Spleen (tissue), 11 donors: ENCODE data around the gene DTNBP1. TPM values are rescaled to one million over a fixed set of nuclear protein-coding genes. Genes with fewer than 3 reads are reported as not detected.

Experiments
- DNase-seq: peaks from one replicate; pipeline ENCODE4 v3.0.0-alpha.2; 2020
- H3K27ac ChIP-seq, 8 donors: fragments of 200-600 bp; sonication (generic) in 7 of 8; 1 replicate in 4 of 8; 2 replicates in 4 of 8; pipeline versions ENCODE4 v1.5.0 to v1.8.0; 2016 to 2021; ENCODE audit warnings: inconsistent platforms in 4 of 8, mild to moderate bottlenecking in 4 of 8, moderate library complexity in 1 of 8
- H3K27me3 ChIP-seq, 7 donors: fragments of 200-600 bp; sonication (generic) in 6 of 7; replicated peaks in 1 of 7; 1 replicate in 4 of 7; 2 replicates in 3 of 7; pipeline versions ENCODE4 v1.5.0 to v1.8.0; 2016 to 2021; ENCODE audit warnings: inconsistent platforms in 3 of 7, mild to moderate bottlenecking in 1 of 7
- H3K36me3 ChIP-seq, 6 donors: fragments of 200-600 bp; sonication (generic) in 5 of 6; 1 replicate in 4 of 6; 2 replicates in 2 of 6; pipeline versions ENCODE4 v1.5.0 to v1.8.0; 2016 to 2021; ENCODE audit warnings: inconsistent platforms in 2 of 6
- H3K4me1 ChIP-seq, 6 donors: fragments of 200-600 bp; sonication (generic) in 5 of 6; 1 replicate in 3 of 6; 2 replicates in 3 of 6; pipeline versions ENCODE4 v1.5.0 to v1.8.0; 2016 to 2021; ENCODE audit warnings: inconsistent platforms in 3 of 6
- H3K4me3 ChIP-seq, 8 donors: fragments of 200-600 bp; sonication (generic) in 7 of 8; 1 replicate in 4 of 8; 2 replicates in 4 of 8; pipeline versions ENCODE4 v1.5.0 to v1.8.0; 2016 to 2021; ENCODE audit warnings: inconsistent platforms in 4 of 8, mild to moderate bottlenecking in 4 of 8, moderate library complexity in 2 of 8
- H3K9me3 ChIP-seq, 8 donors: fragments of 200-600 bp; sonication (generic) in 7 of 8; 1 replicate in 4 of 8; 2 replicates in 4 of 8; pipeline versions ENCODE4 v1.5.0 to v1.8.0; 2016 to 2021; ENCODE audit warnings: inconsistent platforms in 4 of 8
- CTCF ChIP-seq, 11 experiments: fragments of 200-600 bp in 7 of 11; fragments of 450-650 bp in 4 of 11; sonication (generic) in 4 of 11; IDR thresholded peaks in 8 of 11; conservative IDR thresholded peaks in 3 of 11; 1 replicate in 7 of 11; 2 replicates in 4 of 11; pipeline versions ENCODE4 v1.4.0 to v1.8.0; 2016 to 2021; ENCODE audit warnings: antibody characterized with exemption in 11 of 11, inconsistent platforms in 4 of 11, mild to moderate bottlenecking in 1 of 11
- POLR2A ChIP-seq, 3 donors: fragments of 450-650 bp; IDR thresholded peaks; one replicate each; pipeline ENCODE4 v1.5.1; 2017; ENCODE audit warnings: antibody characterized with exemption in 3 of 3, mild to moderate bottlenecking in 1 of 3
- POLR2AphosphoS5 ChIP-seq, 3 donors: sonication (generic); formaldehyde crosslinking; IDR thresholded peaks; one replicate each; pipeline ENCODE4 v1.5.1; 2017; ENCODE audit warnings: antibody characterized with exemption in 3 of 3
- WGBS, 5 donors: extraction: QIAGEN DNeasy Blood & Tissue Kit in 3 of 5; methylation state at CpG; one replicate each; pipeline versions ENCODE4 v1.1.5 to v1.1.7; 2013 to 2018; 5-methylcytosine and 5-hydroxymethylcytosine counted together
- intact Hi-C: fragments of 100-400 bp; cut with DNase I; formaldehyde crosslinking; loops from one replicate; pipeline ENCODE4 v1.15.0; 2023; ENCODE audit warnings: low total_unique reads
- polyA plus RNA-seq, 3 donors: library from polyadenylated mRNA; stranded (reverse); fragments of 200-250 nt; gene quantifications; one replicate each; pipeline ENCODE4 v1.2.1, GENCODE V29; 2013
- total RNA-seq, 7 donors: library from RNA; depleted of rRNA in 3 of 7; stranded (reverse); fragments of >200 nt in 3 of 7; fragmentation: NEBNext Ultra II Directional in 4 of 7; extraction: Animal tissue kit (Norgen Biotek cat#: 25700) in 4 of 7; gene quantifications; one replicate each; pipeline versions ENCODE4 v1.1.0 to v1.2.1, GENCODE V29; 2016 to 2021
- donor health status: healthy with polysubstance abuse.
- donor health status: DM: no; HTN: no; CAD: no; lungs with moderate emphysema.
- donor health status: DM: no; HTN: no; CAD: no.
- donor health status: Bipolar disorder and iron deficiency.
- donor health status: healthy.
- donor health status: DM: no; HTN: no; CAD: no.
- donor health status: DM: yes; HTN: yes; CAD: no.

Gene DTNBP1
- total and polyA plus RNA-seq, 10 donors: 14.2 to 42.2 (median 32.3) TPM

- H3K9me3 ChIP-seq: no peaks in the 10 kb centered on the region
- DNase-seq: no peak
- no peak overlapping the region for H3K27ac ChIP-seq
- WGBS, 5 donors: 62 to 76% (median 74%) methylated on average over 7 of the region's 7 CpGs
- peaks cover 6 to 88% (median 34%) of the 10 kb centered on the region in 6 donors for H3K4me1 ChIP-seq
- no peaks in the 10 kb centered on the region for H3K27me3 ChIP-seq
- intact Hi-C loops: no loop called here
- H3K36me3 ChIP-seq: peaks cover 0 to 16% (median 0%) of the 10 kb centered on the region in 6 donors
- no peak overlapping the region for H3K4me3 ChIP-seq
- no peak for TF ChIP-seq POLR2A (IDR thresholded peaks at IDR 0.05)
- TF ChIP-seq POLR2AphosphoS5 (IDR thresholded peaks at IDR 0.05): no peak
- TF ChIP-seq CTCF (IDR thresholded peaks at IDR 0.05 in 8 of 11, conservative IDR thresholded peaks at IDR 0.05 in 3 of 11): no peak
Observed at GRCh38 chr6:15480525-15480924, 182.3 kb downstream of the DTNBP1 start.

- no peak overlapping the region for H3K4me3 ChIP-seq
- no peak overlapping the region for H3K27ac ChIP-seq
- H3K27me3 ChIP-seq: no peaks in the 10 kb centered on the region
- no peak for DNase-seq
- TF ChIP-seq POLR2AphosphoS5 (IDR thresholded peaks at IDR 0.05) (no peak), POLR2A (IDR thresholded peaks at IDR 0.05) (no peak), CTCF (IDR thresholded peaks at IDR 0.05 in 8 of 11, conservative IDR thresholded peaks at IDR 0.05 in 3 of 11) (no peak)
- H3K9me3 ChIP-seq: no peaks in the 10 kb centered on the region
- peaks cover 0 to 24% (median 5%) of the 10 kb centered on the region in 6 donors for H3K36me3 ChIP-seq
- intact Hi-C loops: no loop called here
- 78 to 88% (median 83%) methylated on average over 5 of the region's 5 CpGs for WGBS, 5 donors
- H3K4me1 ChIP-seq: peaks cover 6 to 91% (median 42%) of the 10 kb centered on the region in 6 donors
Observed at GRCh38 chr6:15479761-15480160, 183.1 kb downstream of the DTNBP1 start.

- Histone ChIP-seq H3K4me1 (peaks cover 10 to 96% (median 54%) of the 10 kb centered on the region in 6 donors), H3K9me3 (no peaks in the 10 kb centered on the region), H3K27me3 (no peaks in the 10 kb centered on the region), H3K27ac (peak overlapping the region in 4 of 8 donors; percentile 52 to 72 (median 66)), H3K4me3 (no peak overlapping the region), H3K36me3 (peaks cover 0 to 37% (median 6%) of the 10 kb centered on the region in 6 donors)
- 56 to 76% (median 56%) methylated on average over 5 of the region's 5 CpGs for WGBS, 5 donors
- no peak for DNase-seq
- intact Hi-C loops: no loop called here
- no peak for TF ChIP-seq POLR2AphosphoS5 (IDR thresholded peaks at IDR 0.05)
- no peak for TF ChIP-seq CTCF (IDR thresholded peaks at IDR 0.05 in 8 of 11, conservative IDR thresholded peaks at IDR 0.05 in 3 of 11)
- no peak for TF ChIP-seq POLR2A (IDR thresholded peaks at IDR 0.05)
Observed at GRCh38 chr6:15477746-15478145, 185.1 kb downstream of the DTNBP1 start.

- Histone ChIP-seq H3K27ac (peak overlapping the region in 7 of 8 donors; percentile 41 to 72 (median 59)), H3K27me3 (no peaks in the 10 kb centered on the region), H3K4me3 (no peak overlapping the region), H3K9me3 (no peaks in the 10 kb centered on the region), H3K36me3 (peaks cover 0 to 44% (median 6%) of the 10 kb centered on the region in 6 donors), H3K4me1 (peaks cover 10 to 98% (median 58%) of the 10 kb centered on the region in 6 donors)
- 46 to 74% (median 57%) methylated on average over 7 of the region's 7 CpGs for WGBS, 5 donors
- no peak for DNase-seq
- TF ChIP-seq CTCF (IDR thresholded peaks at IDR 0.05 in 8 of 11, conservative IDR thresholded peaks at IDR 0.05 in 3 of 11) (no peak), POLR2A (IDR thresholded peaks at IDR 0.05) (no peak), POLR2AphosphoS5 (IDR thresholded peaks at IDR 0.05) (no peak)
- intact Hi-C loops: no loop called here
Observed at GRCh38 chr6:15476631-15477380, 186.0 kb downstream of the DTNBP1 start.
